ENCODE data around the gene EPHB1.

DNA sequence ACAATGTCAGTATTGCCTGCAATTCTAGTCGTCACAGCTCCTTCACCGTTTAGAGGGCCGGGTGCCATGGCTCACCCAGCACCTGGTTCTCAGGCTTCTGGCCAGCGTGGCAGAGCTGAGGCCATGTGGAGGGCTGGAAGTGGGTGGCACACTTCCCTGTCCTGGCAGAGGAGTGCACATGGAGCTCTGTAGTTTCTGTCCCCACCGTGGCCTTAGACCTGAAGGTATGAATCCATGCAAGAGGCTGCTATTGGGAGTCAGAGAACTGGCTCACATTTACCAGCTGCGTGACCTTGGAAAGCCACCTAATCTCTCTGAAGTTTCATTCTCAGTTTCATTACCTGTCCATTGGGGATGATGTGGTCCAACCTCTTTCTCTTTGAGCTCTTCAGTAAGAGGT is 22.2 kb downstream of the EPHB1 start:
- TF ChIP-seq NR2C2 (CRISPR knock-in tag; IDR thresholded peaks at IDR 0.05) (no peak), ELF4 (CRISPR knock-in tag; IDR thresholded peaks at IDR 0.05; ENCODE audit: low read depth) (no peak), KAT7 (CRISPR knock-in tag; IDR thresholded peaks at IDR 0.05; ENCODE audit: borderline replicate concordance) (no peak)
- TF ChIP-seq, protein P1, sequence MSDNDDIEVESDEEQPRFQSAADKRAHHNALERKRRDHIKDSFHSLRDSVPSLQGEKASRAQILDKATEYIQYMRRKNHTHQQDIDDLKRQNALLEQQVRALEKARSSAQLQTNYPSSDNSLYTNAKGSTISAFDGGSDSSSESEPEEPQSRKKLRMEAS (CRISPR knock-in tag; IDR thresholded peaks at IDR 0.05), result no peak
- TF ChIP-seq, protein P2, sequence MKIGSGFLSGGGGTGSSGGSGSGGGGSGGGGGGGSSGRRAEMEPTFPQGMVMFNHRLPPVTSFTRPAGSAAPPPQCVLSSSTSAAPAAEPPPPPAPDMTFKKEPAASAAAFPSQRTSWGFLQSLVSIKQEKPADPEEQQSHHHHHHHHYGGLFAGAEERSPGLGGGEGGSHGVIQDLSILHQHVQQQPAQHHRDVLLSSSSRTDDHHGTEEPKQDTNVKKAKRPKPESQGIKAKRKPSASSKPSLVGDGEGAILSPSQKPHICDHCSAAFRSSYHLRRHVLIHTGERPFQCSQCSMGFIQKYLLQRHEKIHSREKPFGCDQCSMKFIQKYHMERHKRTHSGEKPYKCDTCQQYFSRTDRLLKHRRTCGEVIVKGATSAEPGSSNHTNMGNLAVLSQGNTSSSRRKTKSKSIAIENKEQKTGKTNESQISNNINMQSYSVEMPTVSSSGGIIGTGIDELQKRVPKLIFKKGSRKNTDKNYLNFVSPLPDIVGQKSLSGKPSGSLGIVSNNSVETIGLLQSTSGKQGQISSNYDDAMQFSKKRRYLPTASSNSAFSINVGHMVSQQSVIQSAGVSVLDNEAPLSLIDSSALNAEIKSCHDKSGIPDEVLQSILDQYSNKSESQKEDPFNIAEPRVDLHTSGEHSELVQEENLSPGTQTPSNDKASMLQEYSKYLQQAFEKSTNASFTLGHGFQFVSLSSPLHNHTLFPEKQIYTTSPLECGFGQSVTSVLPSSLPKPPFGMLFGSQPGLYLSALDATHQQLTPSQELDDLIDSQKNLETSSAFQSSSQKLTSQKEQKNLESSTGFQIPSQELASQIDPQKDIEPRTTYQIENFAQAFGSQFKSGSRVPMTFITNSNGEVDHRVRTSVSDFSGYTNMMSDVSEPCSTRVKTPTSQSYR (CRISPR knock-in tag; IDR thresholded peaks at IDR 0.05), result no peak
- TF ChIP-seq, protein P3, sequence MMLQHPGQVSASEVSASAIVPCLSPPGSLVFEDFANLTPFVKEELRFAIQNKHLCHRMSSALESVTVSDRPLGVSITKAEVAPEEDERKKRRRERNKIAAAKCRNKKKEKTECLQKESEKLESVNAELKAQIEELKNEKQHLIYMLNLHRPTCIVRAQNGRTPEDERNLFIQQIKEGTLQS (CRISPR knock-in tag; conservative IDR thresholded peaks at IDR 0.05), result no peak
- TF ChIP-seq, protein P4, sequence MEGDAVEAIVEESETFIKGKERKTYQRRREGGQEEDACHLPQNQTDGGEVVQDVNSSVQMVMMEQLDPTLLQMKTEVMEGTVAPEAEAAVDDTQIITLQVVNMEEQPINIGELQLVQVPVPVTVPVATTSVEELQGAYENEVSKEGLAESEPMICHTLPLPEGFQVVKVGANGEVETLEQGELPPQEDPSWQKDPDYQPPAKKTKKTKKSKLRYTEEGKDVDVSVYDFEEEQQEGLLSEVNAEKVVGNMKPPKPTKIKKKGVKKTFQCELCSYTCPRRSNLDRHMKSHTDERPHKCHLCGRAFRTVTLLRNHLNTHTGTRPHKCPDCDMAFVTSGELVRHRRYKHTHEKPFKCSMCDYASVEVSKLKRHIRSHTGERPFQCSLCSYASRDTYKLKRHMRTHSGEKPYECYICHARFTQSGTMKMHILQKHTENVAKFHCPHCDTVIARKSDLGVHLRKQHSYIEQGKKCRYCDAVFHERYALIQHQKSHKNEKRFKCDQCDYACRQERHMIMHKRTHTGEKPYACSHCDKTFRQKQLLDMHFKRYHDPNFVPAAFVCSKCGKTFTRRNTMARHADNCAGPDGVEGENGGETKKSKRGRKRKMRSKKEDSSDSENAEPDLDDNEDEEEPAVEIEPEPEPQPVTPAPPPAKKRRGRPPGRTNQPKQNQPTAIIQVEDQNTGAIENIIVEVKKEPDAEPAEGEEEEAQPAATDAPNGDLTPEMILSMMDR (IDR thresholded peaks at IDR 0.05), result no peak
- TF ChIP-seq, protein P5, sequence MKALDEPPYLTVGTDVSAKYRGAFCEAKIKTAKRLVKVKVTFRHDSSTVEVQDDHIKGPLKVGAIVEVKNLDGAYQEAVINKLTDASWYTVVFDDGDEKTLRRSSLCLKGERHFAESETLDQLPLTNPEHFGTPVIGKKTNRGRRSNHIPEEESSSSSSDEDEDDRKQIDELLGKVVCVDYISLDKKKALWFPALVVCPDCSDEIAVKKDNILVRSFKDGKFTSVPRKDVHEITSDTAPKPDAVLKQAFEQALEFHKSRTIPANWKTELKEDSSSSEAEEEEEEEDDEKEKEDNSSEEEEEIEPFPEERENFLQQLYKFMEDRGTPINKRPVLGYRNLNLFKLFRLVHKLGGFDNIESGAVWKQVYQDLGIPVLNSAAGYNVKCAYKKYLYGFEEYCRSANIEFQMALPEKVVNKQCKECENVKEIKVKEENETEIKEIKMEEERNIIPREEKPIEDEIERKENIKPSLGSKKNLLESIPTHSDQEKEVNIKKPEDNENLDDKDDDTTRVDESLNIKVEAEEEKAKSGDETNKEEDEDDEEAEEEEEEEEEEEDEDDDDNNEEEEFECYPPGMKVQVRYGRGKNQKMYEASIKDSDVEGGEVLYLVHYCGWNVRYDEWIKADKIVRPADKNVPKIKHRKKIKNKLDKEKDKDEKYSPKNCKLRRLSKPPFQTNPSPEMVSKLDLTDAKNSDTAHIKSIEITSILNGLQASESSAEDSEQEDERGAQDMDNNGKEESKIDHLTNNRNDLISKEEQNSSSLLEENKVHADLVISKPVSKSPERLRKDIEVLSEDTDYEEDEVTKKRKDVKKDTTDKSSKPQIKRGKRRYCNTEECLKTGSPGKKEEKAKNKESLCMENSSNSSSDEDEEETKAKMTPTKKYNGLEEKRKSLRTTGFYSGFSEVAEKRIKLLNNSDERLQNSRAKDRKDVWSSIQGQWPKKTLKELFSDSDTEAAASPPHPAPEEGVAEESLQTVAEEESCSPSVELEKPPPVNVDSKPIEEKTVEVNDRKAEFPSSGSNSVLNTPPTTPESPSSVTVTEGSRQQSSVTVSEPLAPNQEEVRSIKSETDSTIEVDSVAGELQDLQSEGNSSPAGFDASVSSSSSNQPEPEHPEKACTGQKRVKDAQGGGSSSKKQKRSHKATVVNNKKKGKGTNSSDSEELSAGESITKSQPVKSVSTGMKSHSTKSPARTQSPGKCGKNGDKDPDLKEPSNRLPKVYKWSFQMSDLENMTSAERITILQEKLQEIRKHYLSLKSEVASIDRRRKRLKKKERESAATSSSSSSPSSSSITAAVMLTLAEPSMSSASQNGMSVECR (CRISPR knock-in tag; IDR thresholded peaks at IDR 0.05; ENCODE audit: borderline replicate concordance), result no peak
